NCI-H1436 (cell line): Measurements from ENCODE around the gene S100PBP.
A peak's percentile ranks its signal among the peaks of the same experiment; 100 is the strongest.
"Not testable (repeated sequence)": the region's sequence is repeated elsewhere in the genome, so short reads cannot be mapped to it uniquely, and the experiment has no call there.

Experiments
- DNase-seq: peaks from one replicate; lab custom pipeline; 2025; lab: John Stamatoyannopoulos, UW

The S100PBP gene

GRCh38 chr1:32786856-32787255 is 30.6 kb upstream of the S100PBP start:
- DNase-seq, result no peak

DNA sequence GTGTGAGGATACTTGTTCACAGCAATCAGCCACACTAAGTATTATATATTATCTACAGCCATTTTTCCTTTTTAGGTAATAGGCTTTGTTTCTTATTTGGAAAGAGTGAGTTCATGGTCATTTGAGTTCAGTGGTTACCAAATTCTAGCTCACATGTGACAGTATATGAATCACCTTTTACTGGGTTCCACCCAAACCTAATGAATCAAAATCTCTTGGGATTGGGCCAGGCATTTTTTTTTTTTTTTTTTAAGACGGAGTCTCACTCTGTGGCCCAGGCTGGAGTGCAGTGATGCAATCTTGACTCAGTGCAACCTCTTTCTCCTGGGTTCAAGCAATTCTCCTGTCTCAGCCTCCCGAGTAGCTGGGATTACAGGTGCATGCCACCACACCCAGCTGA is 28.1 kb upstream of the S100PBP start:
- not testable (repeated sequence) for DNase-seq

DNA sequence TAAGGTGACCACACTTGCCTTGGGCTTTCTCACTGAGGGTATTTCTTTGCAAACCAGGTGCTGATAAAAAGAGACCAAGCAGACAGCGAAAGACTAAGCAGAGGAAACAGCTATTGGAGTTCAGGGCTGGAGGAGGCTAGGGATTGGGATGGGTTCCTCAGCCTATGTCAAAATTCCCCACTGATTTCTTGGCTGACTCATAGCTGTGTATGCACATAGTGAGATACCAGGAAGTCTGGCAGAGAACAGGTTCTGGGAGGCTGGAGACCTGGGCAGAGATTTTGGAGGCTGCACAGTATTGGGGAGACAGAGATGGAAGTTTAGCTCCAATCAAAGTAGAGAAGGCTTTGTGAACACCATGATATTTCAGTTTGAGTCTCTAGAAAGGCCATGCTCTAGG is 25.6 kb upstream of the S100PBP start:
- no peak for DNase-seq

DNA sequence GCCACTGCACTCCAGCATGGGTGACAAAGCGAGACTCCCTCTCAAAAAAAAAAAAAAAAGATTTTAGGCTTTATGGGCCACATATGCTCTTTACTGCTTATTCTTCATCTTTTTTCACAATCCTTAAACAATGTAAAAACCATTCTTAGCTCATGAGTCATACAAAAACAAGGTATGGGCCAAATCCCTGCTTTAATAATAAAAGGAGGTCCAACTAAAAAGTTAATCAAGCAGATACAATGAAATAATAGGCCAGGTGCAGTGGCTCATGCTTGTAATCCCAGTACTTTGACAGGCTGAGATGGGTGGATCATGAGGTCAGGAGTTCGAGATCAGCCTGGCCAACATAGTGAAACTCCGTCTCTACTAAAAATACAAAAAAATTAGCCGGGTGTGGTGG is 21.7 kb upstream of the S100PBP start:
- not testable (repeated sequence) for DNase-seq

DNA sequence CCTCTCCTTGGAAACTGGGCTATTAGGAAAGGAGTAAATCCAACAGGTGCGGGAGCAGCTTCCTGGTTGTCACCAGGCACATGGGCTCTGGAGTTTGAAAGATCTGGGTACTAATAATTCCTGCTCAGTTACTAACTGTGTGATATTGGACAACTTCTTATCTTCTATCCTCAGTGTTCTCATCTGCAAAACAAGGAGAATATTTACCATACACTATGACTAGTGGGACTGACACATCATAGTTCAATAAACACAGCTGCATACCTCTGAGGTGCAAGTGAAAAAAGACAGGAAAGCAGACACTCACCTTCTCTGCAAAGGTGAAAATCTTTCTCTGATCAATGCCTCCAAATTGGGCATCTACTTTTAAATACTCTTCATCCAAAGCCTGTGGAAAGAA is 20.0 kb upstream of the S100PBP start:
- DNase-seq, result no peak

DNA sequence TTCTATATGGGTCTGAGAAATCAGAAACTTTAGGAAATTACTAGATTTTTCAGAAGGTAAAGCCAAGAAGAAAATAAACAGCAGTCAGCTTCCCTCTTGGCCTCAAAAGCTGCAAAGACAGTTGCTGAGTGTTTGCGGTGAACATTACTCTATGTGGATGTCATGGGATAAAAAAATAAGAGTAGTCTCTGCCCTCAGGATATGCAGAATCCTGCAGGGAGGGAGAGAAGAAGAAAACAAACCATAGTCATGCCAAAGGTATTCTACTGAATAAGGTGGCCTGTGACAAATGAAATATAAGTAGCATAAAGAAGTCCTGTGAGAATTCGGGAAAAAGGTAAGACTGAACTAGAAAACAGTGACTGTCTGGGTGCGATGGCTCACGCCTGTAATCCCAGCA is 19.3 kb upstream of the S100PBP start:
- no peak for DNase-seq

- no peak for DNase-seq
These were observed 18.6 kb upstream of the S100PBP start for GRCh38 chr1:32798679-32799416.

DNA sequence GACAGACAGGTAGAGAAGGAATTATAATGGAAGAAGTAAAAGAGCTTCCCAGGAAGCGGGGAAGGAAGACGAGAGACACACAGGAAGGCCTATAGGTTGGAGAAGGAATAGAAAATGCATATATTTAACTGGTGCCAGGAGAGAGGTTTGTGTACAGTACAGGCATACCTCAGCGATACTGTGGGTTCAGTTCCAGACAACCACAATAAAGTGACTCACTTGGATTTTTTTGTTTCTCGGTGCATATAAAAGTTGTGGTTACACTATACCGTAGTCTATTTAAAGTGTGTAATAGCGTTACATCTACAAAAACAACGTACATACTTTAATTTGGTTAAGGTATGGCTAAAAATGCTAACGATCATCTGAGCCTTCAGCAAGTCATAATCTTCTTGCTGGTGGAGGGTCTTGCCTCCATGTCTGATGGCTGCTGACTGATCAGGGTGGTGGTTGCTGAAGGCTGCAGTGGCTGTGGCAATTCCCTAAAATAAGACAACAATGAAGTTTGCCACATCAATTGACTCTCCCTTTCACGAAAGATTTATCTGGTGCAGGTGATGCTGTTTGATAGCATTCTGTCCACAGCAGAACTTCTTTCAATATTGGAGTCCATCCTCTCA is 16.2 kb upstream of the S100PBP start:
- no peak for DNase-seq

DNA sequence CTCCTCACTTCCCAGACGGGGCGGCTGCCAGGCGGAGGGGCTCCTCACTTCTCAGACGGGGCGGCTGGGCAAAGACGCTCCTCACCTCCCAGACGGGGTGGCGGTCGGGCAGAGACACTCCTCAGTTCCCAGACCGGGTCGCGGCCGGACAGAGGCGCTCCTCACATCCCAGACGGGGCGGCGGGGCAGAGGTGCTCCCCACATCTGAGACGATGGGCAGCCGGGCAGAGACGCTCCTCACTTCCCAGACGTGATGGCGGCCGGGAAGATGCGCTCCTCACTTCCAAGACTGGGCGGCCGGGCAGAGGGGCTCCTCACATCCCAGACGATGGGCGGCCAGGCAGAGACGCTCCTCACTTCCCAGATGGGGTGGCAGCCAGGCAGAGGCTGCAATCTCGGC is 13.0 kb upstream of the S100PBP start:
- DNase-seq, result not testable (repeated sequence)

DNA sequence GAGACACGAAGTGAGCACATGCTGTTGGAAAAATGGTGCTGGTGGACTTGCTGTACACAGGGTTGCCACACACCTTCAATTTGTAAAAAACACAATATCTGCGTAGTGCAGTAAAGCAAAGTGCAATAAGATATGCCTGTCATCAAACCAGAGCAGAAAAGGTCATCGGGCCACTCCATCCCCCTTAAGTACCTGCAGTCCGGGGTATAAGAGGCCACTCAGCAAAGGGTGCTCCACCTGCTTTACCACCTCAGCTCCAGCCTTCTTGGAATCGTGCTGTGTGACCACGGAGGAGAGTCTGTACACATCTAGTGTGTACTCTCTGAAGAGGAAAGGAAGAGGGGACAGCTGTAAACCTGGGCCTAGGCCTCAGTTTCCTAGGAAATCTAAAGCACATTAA is 11.2 kb upstream of the S100PBP start:
- no peak for DNase-seq

- no peak for DNase-seq
These were observed 10.4 kb upstream of the S100PBP start for GRCh38 chr1:32806910-32807523.

DNA sequence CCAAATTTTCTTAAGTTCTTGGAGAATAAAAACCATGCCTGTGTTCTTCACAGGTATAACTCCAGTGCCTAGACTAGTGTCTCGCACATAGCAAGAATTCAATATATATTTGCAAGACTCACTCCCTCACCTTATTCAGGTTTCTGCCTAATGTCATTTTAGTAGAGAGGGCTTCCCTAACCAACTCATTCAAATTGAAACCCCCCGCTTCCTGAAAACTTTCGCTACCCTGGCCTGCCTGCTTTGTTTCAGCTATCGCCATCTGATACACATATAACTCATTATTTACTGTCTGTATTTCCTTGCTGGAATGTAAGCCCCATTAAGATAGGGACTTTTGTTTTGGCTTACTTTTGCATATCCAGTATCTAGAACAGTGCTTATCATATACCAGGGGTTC is 8.9 kb upstream of the S100PBP start:
- DNase-seq, result no peak

- DNase-seq, result no peak
These were observed 7.1 kb upstream of the S100PBP start for GRCh38 chr1:32810358-32810757.

DNA sequence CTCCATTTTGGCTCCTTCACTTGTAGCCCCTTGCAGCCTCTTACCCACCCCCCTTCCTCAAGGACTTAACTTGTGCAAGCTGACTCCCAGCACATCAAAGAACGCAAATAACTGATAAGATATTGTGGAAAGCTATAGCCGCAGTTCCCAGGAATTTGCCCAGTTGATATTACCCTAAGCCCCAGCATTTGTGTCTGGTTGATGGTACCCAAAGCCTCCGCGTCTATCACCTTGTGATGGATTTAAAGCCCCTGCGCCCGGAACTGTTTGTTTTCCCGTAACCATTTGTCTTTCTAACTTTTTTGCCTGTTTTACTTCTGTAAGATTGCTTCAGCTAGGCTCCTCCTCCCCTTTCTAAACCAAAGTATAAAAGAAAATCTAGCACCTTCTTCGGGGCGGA is 6.2 kb upstream of the S100PBP start:
- DNase-seq, result no peak

- DNase-seq, result no peak
These were observed 5.5 kb upstream of the S100PBP start for GRCh38 chr1:32811917-32812316.

GRCh38 chr1:32813941-32814739 is 3.3 kb upstream of the S100PBP start:
- no peak for DNase-seq

DNA sequence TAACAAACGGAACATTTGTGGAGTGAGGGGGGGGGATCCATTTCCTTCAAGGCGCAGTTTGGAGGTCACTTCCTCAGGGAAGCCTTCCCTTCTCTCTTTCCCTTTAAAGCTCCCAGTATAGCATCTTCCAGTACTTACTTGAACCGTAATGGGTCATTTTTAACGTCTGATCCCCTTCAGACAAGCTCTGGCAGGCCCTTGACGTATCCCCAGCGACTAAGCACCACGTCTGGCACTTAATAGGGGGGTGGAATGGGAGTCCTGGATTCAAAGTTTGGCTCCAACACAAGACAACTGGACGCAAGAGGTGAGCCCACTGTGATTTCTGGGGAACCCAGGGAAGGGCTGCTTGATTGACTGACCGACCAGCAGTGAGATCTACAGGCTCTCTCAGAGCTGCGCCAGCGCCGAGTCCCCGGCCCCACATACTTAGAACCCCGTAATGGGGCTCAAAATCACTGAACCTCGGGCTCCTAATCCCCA is 736 bp upstream of the S100PBP start:
- DNase-seq, result no peak

DNA sequence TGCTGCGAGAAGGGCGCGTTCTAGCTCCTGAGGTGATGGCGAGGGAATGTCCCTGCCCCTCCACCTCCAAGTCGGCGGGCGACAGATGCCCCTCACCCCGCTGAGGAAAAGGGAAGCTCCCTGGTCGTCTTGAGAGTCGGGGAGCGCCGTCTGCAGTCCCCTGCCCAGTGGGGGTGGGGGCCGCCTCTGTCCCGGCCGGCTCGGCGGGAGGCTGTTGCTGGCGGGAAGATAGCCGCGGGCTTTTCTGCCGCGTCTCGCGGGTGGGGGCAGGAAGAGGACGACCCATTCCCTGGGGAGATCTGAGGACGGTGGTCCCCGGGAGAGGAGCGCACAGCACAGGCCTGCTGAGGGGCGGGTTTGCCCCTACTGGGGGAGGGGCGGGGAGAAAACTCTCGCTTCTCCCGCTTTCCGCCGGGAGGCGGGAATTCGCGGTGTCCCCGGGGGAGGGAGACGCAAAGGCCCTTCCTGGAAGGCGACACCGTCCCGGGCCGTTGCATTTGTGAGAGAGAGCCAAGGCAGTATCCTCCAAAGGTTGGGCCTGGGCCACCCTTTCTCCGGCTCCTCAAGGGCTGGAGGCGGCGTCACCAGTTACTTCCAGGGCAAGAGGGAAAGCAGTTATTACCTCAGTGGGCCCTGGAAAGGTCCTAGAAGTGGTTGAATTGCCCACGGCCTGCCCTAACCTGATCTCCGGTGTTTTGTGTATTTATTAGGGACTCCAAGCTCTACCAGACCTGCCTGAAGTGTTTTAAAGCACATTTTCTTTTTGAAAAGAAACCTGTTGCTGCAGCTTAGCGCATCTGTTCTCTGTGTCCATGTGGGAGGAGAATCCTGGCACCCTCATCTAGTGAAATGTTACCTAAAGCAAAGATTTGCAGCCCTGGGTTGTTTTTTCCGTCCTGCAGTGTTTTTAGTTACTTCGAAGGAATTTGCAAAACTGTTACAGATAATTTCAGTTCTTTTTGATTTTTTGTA is 648 bp downstream of the S100PBP start:
- DNase-seq, result peak; percentile 71

GRCh38 chr1:32818804-32819541 is 1.5 kb downstream of the S100PBP start:
- no peak for DNase-seq

GRCh38 chr1:32825181-32825580 is 7.7 kb downstream of the S100PBP start:
- no peak for DNase-seq

DNA sequence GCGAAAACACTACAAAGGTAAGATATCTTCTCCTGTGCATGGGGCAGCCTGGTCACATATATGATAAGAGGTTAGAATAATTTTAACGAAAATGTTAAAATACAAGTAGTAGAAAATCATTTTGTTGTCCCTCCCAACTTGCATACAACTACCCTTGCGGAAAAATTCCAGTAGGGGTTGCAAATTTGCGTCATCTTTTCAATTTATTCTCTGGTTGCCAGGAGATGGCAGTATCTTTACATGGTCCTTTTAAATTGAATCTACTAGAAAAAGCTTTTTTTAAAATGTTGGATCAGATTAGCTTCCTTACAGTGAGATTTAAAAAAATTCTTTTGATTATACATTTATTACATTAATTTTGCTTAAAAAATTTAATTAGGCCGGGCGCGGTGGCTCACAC is 10.9 kb downstream of the S100PBP start:
- DNase-seq, result no peak
